K562 (cell line): ENCODE results near the gene BCAS2. TPM values are rescaled to one million over a fixed set of nuclear protein-coding genes. Genes with fewer than 3 reads are reported as not detected.

Experiments
- ATAC-seq: fragments of 200-7000 bp; cut with Tn5 transposase; 3 replicates; pipeline ENCODE4 v1.9.1; 2020; ENCODE audit warnings: moderate library complexity
- BruUV-seq: library from RNA; stranded (reverse); fragments of 400-500 nt; replicated peaks from 2 replicates; lab custom pipeline; 2021; lab: Mats Ljungman, UMichigan
- CTCF ChIA-PET: fragments of 300-600 bp; formaldehyde crosslinking; extraction: SDS; loops from one replicate; lab custom pipeline; 2021; ENCODE audit warnings: low intra/inter-chr PET ratio; lab: Yijun Ruan, JAX
- POLR2A ChIA-PET: fragments of 300-600, 350-650 bp; sonication (Branson Sonifier 250); formaldehyde crosslinking; extraction: SDS; loops from one replicate; lab custom pipeline; 2021; ENCODE audit warnings: antibody characterized with exemption, inconsistent platforms; lab: Yijun Ruan, JAX
- DNase-seq, 4 experiments: peaks; one replicate each; pipeline versions ENCODE4 v3.0.0 to v3.0.0-alpha.2; 2011 to 2018; ENCODE audit warnings: low spot score in 3 of 4, mixed read lengths in 3 of 4; ENCODE audit errors: extremely low read depth in 1 of 4
- FAIRE-seq: peaks from 2 replicates; lab custom pipeline; 2011; peaks lifted over from hg19 to GRCh38; lab: Jason Lieb, UNC
- H2AFZ ChIP-seq: 2 replicates; pipeline ENCODE4 v1.6.0; 2011; ENCODE audit warnings: low read depth, low read length, control low read depth, inconsistent platforms
- H3K27ac ChIP-seq: fragments of 200-600 bp; 3 replicates; pipeline ENCODE4 v1.8.0; 2011; ENCODE audit warnings: low read depth, mild to moderate bottlenecking, control low read depth, inconsistent platforms, low read length, moderate library complexity, mixed read lengths; ENCODE audit errors: extremely low read depth
- H3K27me3 ChIP-seq, 2 experiments: fragments of 300-600 bp in 1 of 2; 2 replicates in 1 of 2; 3 replicates in 1 of 2; pipeline versions ENCODE4 v1.6.0 to v1.8.0; 2011; ENCODE audit warnings: inconsistent platforms in 2 of 2, low read length in 2 of 2, mild to moderate bottlenecking in 1 of 2, mixed read lengths in 1 of 2, moderate library complexity in 1 of 2; ENCODE audit not compliant: control insufficient read depth in 2 of 2, insufficient read depth in 2 of 2
- H3K36me3 ChIP-seq: fragments of 300-600 bp; 3 replicates; pipeline ENCODE4 v1.8.0; 2011; ENCODE audit warnings: mild to moderate bottlenecking, low read length, inconsistent platforms; ENCODE audit not compliant: control insufficient read depth, insufficient read depth
- H3K4me1 ChIP-seq, 2 experiments: fragments of 200-600 bp in 1 of 2; replicated peaks in 1 of 2; 2 replicates in 1 of 2; 3 replicates in 1 of 2; pipeline versions ENCODE4 v1.5.1 to v1.8.0; 2011; ENCODE audit warnings: inconsistent platforms in 2 of 2, low read length in 2 of 2, mild to moderate bottlenecking in 1 of 2, mixed read lengths in 1 of 2, moderate library complexity in 1 of 2; ENCODE audit not compliant: control insufficient read depth in 2 of 2, insufficient read depth in 2 of 2
- H3K4me2 ChIP-seq: 2 replicates; pipeline ENCODE4 v1.6.1; 2011; ENCODE audit warnings: low read length, control low read depth, inconsistent platforms, mixed read lengths; ENCODE audit not compliant: insufficient read depth
- H3K4me3 ChIP-seq: fragments of 200-600 bp; sonication (generic), shearing (Covaris generic); 2 replicates; pipeline ENCODE4 v1.5.1; 2016; ENCODE audit warnings: control low read depth, inconsistent platforms
- H3K79me2 ChIP-seq: fragments of 200-600 bp; 3 replicates; pipeline ENCODE4 v1.8.0; 2011; ENCODE audit warnings: low read length, inconsistent platforms; ENCODE audit not compliant: control insufficient read depth, insufficient read depth
- H3K9ac ChIP-seq, 2 experiments: 2 replicates each; pipeline versions ENCODE4 v1.6.0 to v1.6.1; 2011; ENCODE audit warnings: low read depth in 2 of 2, low read length in 2 of 2, control low read depth in 1 of 2, inconsistent platforms in 1 of 2, mild to moderate bottlenecking in 1 of 2, mixed read lengths in 1 of 2; ENCODE audit not compliant: insufficient read depth in 1 of 2
- H3K9me1 ChIP-seq: one replicate; pipeline ENCODE4 v1.6.0; 2011; ENCODE audit warnings: inconsistent platforms, mild to moderate bottlenecking, low read length, moderate library complexity; ENCODE audit not compliant: control insufficient read depth, insufficient read depth
- H3K9me3 ChIP-seq: replicated peaks from 2 replicates; pipeline ENCODE4 v1.5.1; 2011; ENCODE audit warnings: low read depth, low read length, inconsistent platforms; ENCODE audit not compliant: control insufficient read depth, insufficient read depth
- H4K20me1 ChIP-seq: replicated peaks from 2 replicates; pipeline ENCODE4 v1.6.1; 2011; ENCODE audit warnings: low read length, inconsistent platforms, mixed read lengths; ENCODE audit not compliant: control insufficient read depth, insufficient read depth
- CXXC5 ChIP-seq: fragments of 250-450 bp; sonication (Bioruptor Pico); IDR thresholded peaks from 2 replicates; pipeline ENCODE4 v1.8.0; 2022; ENCODE audit warnings: inconsistent platforms, mild to moderate bottlenecking, moderate library complexity
- PTBP1 ChIP-seq: fragments of 200-400 bp; formaldehyde crosslinking; IDR thresholded peaks from 2 replicates; pipeline ENCODE4 v1.6.1; 2017; ENCODE audit warnings: low read depth, low read length
- SLC30A9 ChIP-seq: fragments of 250-450 bp; sonication (Bioruptor Pico); IDR thresholded peaks from 2 replicates; pipeline ENCODE4 v1.8.0; 2022; ENCODE audit warnings: mild to moderate bottlenecking, moderate library complexity
- ZNF696 ChIP-seq: fragments of 250-450 bp; sonication (Bioruptor Pico); conservative IDR thresholded peaks from 2 replicates; pipeline ENCODE4 v1.4.0; 2020; ENCODE audit warnings: mild to moderate bottlenecking, moderate library complexity
- WGBS: fragments of 100-300 bp; shearing (Covaris generic); methylation state at CpG from one replicate; pipeline ENCODE4 v1.1.6; 2016; ENCODE audit warnings: low coverage, mixed read lengths; ENCODE audit not compliant: insufficient coverage; ENCODE audit errors: missing lambda C conversion rate; 5-methylcytosine and 5-hydroxymethylcytosine counted together
- in situ Hi-C: fragments of 300-500 bp; cut with MboI; formaldehyde crosslinking; loops from 4 replicates; pipeline ENCODE4 v1.15.0; 2018; ENCODE audit warnings: inconsistent platforms, mixed read lengths
- intact Hi-C: fragments of 100-400 bp; cut with micrococcal nuclease; formaldehyde crosslinking; loops from 2 replicates; pipeline ENCODE4 v1.14.2; 2022
- polyA plus RNA-seq, 8 experiments: library from polyadenylated mRNA; depleted of rRNA in 4 of 8; stranded (reverse) in 5 of 8; unstranded in 3 of 8; fragments of >200 nt; fragmentation: Nextera tagmentation in 2 of 8; fragmentation: Illumina TruSeq in 1 of 8; extraction: Ambion mirVana in 2 of 8; extraction: Trizol in 1 of 8; gene quantifications; 2 replicates each; pipeline versions ENCODE4 v1.2.1 to v1.2.3, GENCODE V29; 2011 to 2014; ENCODE audit warnings: inconsistent platforms in 1 of 8, missing spikeins in 1 of 8
- total RNA-seq, 7 experiments: library from RNA; depleted of rRNA in 6 of 7; stranded (reverse); fragments of >200 nt in 6 of 7; fragmentation: Illumina TruSeq in 2 of 7; extraction: Trizol in 2 of 7; gene quantifications; 2 replicates each; pipeline versions ENCODE4 v1.2.1 to v1.2.3, GENCODE V29; 2011 to 2021; ENCODE audit warnings: low replicate concordance in 1 of 7
- TF ChIP-seq, protein P1 (sequence below), 3 experiments: fragments of 200-800 bp in 1 of 3; fragments of 250-450 bp in 1 of 3; fragments of 450-650 bp in 1 of 3; sonication (Bioruptor Pico) in 1 of 3; sonication (Bioruptor generic) in 1 of 3; formaldehyde crosslinking in 1 of 3; IDR thresholded peaks; 2 replicates each; pipeline versions ENCODE4 v1.6.1 to v1.8.0; 2016 to 2022; ENCODE audit warnings: mild to moderate bottlenecking in 2 of 3, missing genetic modification characterization in 2 of 3, missing compliant biosample characterization in 1 of 3, moderate library complexity in 1 of 3
- TF ChIP-seq, protein P2 (sequence below): fragments of 250-450 bp; sonication (Bioruptor Pico); IDR thresholded peaks from 2 replicates; pipeline ENCODE4 v1.5.1; 2021; ENCODE audit warnings: mild to moderate bottlenecking

Gene BCAS2
- total and polyA plus RNA-seq, 9 of the 15 experiments (the other 6 are each of a cell fraction or from before 2014, with no cell fraction given) = 59.3 to 183 (median 81.1) TPM

DNA sequence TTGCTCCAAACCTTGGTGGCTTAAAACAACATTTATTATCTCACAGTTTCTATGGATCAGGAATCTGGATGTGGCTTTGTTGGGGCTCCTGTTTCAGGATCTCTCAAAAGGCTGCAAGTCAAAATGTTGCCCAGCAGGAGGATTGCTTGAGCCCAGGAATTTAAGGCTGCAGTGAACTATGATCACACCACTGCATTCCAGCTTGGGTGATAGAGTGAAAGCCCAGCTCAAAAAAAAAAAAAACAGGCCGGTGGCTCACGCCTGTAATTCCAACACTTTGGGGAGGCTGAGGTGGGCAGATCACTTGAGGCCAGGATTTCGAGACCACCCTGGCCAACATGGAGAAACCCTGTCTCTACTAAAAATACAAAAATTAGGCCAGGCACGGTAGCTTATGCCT lies 30.0 kb downstream of the BCAS2 start:
- intact Hi-C loops = no loop called here
- no peaks in the 10 kb centered on the region; the same call in 2 of the 3 replicates for H3K36me3 ChIP-seq
- CTCF ChIA-PET = no interaction called here
- H3K9me1 ChIP-seq = no peaks in the 10 kb centered on the region
- DNase-seq (no peak), ATAC-seq (no peak)
- WGBS = 65% methylated on average over 2 of the region's 4 CpGs
- no peaks in the 10 kb centered on the region for H3K9me3 ChIP-seq
- no peaks in the 10 kb centered on the region for H3K79me2 ChIP-seq
- no peak overlapping the region for H3K27ac ChIP-seq
- no TSS peak for BruUV-seq
- no peaks in the 10 kb centered on the region; a peak in 1 of 5 replicates for H3K4me1 ChIP-seq
- H3K9ac ChIP-seq = no peak overlapping the region
- H3K4me3 ChIP-seq = no peak overlapping the region
- no peak overlapping the region for H2AFZ ChIP-seq
- H4K20me1 ChIP-seq = no peaks in the 10 kb centered on the region
- TF ChIP-seq CXXC5 (CRISPR knock-in tag) (no peak), SLC30A9 (CRISPR knock-in tag) (no peak), ZNF696 (CRISPR knock-in tag) (no peak), PTBP1 (no peak)
- TF ChIP-seq, protein P1, sequence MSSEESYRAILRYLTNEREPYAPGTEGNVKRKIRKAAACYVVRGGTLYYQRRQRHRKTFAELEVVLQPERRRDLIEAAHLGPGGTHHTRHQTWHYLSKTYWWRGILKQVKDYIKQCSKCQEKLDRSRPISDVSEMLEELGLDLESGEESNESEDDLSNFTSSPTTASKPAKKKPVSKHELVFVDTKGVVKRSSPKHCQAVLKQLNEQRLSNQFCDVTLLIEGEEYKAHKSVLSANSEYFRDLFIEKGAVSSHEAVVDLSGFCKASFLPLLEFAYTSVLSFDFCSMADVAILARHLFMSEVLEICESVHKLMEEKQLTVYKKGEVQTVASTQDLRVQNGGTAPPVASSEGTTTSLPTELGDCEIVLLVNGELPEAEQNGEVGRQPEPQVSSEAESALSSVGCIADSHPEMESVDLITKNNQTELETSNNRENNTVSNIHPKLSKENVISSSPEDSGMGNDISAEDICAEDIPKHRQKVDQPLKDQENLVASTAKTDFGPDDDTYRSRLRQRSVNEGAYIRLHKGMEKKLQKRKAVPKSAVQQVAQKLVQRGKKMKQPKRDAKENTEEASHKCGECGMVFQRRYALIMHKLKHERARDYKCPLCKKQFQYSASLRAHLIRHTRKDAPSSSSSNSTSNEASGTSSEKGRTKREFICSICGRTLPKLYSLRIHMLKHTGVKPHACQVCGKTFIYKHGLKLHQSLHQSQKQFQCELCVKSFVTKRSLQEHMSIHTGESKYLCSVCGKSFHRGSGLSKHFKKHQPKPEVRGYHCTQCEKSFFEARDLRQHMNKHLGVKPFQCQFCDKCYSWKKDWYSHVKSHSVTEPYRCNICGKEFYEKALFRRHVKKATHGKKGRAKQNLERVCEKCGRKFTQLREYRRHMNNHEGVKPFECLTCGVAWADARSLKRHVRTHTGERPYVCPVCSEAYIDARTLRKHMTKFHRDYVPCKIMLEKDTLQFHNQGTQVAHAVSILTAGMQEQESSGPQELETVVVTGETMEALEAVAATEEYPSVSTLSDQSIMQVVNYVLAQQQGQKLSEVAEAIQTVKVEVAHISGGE (CRISPR knock-in tag; IDR thresholded peaks at IDR 0.05) = 0 out of 6 replicates have a peak, but pooled peaks of 1 of the 3 experiments have one; percentile 30
- TF ChIP-seq, protein P2, sequence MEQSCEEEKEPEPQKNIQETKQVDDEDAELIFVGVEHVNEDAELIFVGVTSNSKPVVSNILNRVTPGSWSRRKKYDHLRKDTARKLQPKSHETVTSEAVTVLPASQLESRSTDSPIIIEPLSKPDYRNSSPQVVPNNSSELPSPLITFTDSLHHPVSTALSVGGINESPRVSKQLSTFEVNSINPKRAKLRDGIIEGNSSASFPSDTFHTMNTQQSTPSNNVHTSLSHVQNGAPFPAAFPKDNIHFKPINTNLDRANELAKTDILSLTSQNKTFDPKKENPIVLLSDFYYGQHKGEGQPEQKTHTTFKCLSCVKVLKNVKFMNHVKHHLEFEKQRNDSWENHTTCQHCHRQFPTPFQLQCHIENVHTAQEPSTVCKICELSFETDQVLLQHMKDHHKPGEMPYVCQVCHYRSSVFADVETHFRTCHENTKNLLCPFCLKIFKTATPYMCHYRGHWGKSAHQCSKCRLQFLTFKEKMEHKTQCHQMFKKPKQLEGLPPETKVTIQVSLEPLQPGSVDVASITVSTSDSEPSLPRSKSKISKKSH = no peak
- TF ChIP-seq, all 486 proteins: peak for 1
- in situ Hi-C loops = no loop called here
- POLR2A ChIA-PET = interaction anchor here (0.6 kb wide), 1 partner anchor 562 kb away, joined by 3 read pairs; no protein-coding TSS in a partner anchor
- H3K27me3 ChIP-seq = no peaks in the 10 kb centered on the region
- H3K4me2 ChIP-seq = no peak overlapping the region
- no peak for FAIRE-seq
